SH-SY5Y (cell line): Measurements from ENCODE around the gene NR4A3.

ENCODE experiments used
- GATA2 ChIP-seq: IDR thresholded peaks from 2 replicates; pipeline ENCODE4 v1.6.1; 2011; ENCODE audit warnings: mild to moderate bottlenecking, low read depth, low read length
- GATA3 ChIP-seq: IDR thresholded peaks from 2 replicates; pipeline ENCODE4 v1.6.1; 2011; ENCODE audit warnings: low read depth, mild to moderate bottlenecking, low read length, moderate library complexity

DNA sequence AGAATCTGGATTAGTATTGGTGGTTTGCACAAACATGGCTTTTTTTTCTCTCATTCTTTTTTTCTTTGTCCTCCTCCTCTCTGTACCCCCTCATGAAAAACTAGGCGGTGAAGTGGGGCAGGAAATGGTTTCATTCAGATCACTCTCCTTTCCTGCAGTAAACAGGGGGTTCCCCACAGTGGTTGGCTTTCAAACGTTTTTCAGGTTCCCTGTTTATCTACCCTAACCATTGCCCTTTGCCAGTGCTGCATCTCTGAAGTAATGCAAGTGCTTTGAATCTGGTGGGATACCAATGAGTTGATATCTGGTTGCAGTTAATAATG, 29.8 kb downstream of the NR4A3 start:
- TF ChIP-seq GATA3 (no peak), GATA2 (no peak)
